Adrenal gland (tissue), 5 donors: ENCODE data around the gene CAMTA2.

Source experiments
- CTCF ChIP-seq, 6 experiments: fragments of 450-650 bp in 4 of 6; fragments of 200-600 bp in 2 of 6; sonication (generic) in 1 of 6; IDR thresholded peaks; 1 replicate in 5 of 6; 2 replicates in 1 of 6; pipeline versions ENCODE4 v1.5.1 to v1.8.0; 2016 to 2021; ENCODE audit warnings: antibody characterized with exemption in 6 of 6, mild to moderate bottlenecking in 2 of 6, moderate library complexity in 1 of 6
- POLR2A ChIP-seq, 2 donors: fragments of 450-650 bp; IDR thresholded peaks; one replicate each; pipeline ENCODE4 v1.6.1; 2017; ENCODE audit warnings: antibody characterized with exemption in 2 of 2, mild to moderate bottlenecking in 2 of 2, moderate library complexity in 1 of 2
- donor health status: DM: no; HTN: no; CAD: no.

- no peak for TF ChIP-seq CTCF (IDR thresholded peaks at IDR 0.05)
- TF ChIP-seq POLR2A (IDR thresholded peaks at IDR 0.05) = no peak
These were observed 42.8 kb downstream of the CAMTA2 start for GRCh38 chr17:4944554-4945175.
